ENCODE measurements around the gene ZMYND8.

- TF ChIP-seq, protein P1, sequence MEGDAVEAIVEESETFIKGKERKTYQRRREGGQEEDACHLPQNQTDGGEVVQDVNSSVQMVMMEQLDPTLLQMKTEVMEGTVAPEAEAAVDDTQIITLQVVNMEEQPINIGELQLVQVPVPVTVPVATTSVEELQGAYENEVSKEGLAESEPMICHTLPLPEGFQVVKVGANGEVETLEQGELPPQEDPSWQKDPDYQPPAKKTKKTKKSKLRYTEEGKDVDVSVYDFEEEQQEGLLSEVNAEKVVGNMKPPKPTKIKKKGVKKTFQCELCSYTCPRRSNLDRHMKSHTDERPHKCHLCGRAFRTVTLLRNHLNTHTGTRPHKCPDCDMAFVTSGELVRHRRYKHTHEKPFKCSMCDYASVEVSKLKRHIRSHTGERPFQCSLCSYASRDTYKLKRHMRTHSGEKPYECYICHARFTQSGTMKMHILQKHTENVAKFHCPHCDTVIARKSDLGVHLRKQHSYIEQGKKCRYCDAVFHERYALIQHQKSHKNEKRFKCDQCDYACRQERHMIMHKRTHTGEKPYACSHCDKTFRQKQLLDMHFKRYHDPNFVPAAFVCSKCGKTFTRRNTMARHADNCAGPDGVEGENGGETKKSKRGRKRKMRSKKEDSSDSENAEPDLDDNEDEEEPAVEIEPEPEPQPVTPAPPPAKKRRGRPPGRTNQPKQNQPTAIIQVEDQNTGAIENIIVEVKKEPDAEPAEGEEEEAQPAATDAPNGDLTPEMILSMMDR (IDR thresholded peaks at IDR 0.05): no peak
- TF ChIP-seq POLR2A (IDR thresholded peaks at IDR 0.05): no peak
Observed at GRCh38 chr20:47290666-47291430, 65.7 kb downstream of the ZMYND8 start.

Measured in testis (tissue), 2 donors.